HepG2 (cell line): ENCODE data around the gene UBE2Q1.

ENCODE experiments used
- ADNP ChIP-seq: sonication (generic); formaldehyde crosslinking; IDR thresholded peaks from 2 replicates; pipeline ENCODE4 v1.4.0; 2020; ENCODE audit warnings: missing genetic modification reagents
- CTCF ChIP-seq: sonication (generic); formaldehyde crosslinking; IDR thresholded peaks from 2 replicates; pipeline ENCODE4 v1.5.0; 2020; ENCODE audit warnings: mild to moderate bottlenecking, missing genetic modification reagents, moderate library complexity
- ELF4 ChIP-seq: sonication (generic); formaldehyde crosslinking; IDR thresholded peaks from 2 replicates; pipeline ENCODE4 v1.5.0; 2020; ENCODE audit warnings: missing genetic modification reagents, mild to moderate bottlenecking, moderate library complexity, borderline replicate concordance
- MXI1 ChIP-seq: IDR thresholded peaks from 3 replicates; pipeline ENCODE4 v1.6.1; 2012; ENCODE audit warnings: low read depth, low read length, inconsistent platforms, borderline replicate concordance
- NR2C2 ChIP-seq: sonication (generic); formaldehyde crosslinking; IDR thresholded peaks from 2 replicates; pipeline ENCODE4 v1.4.0; 2020; ENCODE audit warnings: missing genetic modification reagents, mild to moderate bottlenecking, moderate library complexity, borderline replicate concordance
- PBX3 ChIP-seq: sonication (generic); formaldehyde crosslinking; IDR thresholded peaks from 2 replicates; pipeline ENCODE4 v1.8.1; 2023; ENCODE audit warnings: missing genetic modification reagents, inconsistent platforms, borderline replicate concordance
- POLR2A ChIP-seq, 2 experiments: IDR thresholded peaks; 2 replicates each; pipeline ENCODE4 v1.6.1; 2011; ENCODE audit warnings: low read depth in 2 of 2, low read length in 2 of 2, mild to moderate bottlenecking in 1 of 2, moderate library complexity in 1 of 2; ENCODE audit not compliant: insufficient read depth in 1 of 2
- SUZ12 ChIP-seq: fragments of 150-350 bp; IDR thresholded peaks from 2 replicates; pipeline ENCODE4 v1.6.1; 2014; ENCODE audit warnings: low read depth, low read length
- ZNF274 ChIP-seq: sonication (generic); formaldehyde crosslinking; IDR thresholded peaks from 2 replicates; pipeline ENCODE4 v1.5.1; 2020; ENCODE audit warnings: mild to moderate bottlenecking, missing genetic modification reagents
- ZNF691 ChIP-seq: sonication (generic); formaldehyde crosslinking; IDR thresholded peaks from 2 replicates; pipeline ENCODE4 v1.4.0; 2020; ENCODE audit warnings: missing genetic modification reagents, low read depth, mild to moderate bottlenecking, borderline replicate concordance
- ZNF883 ChIP-seq: sonication (generic); formaldehyde crosslinking; IDR thresholded peaks from 2 replicates; pipeline ENCODE4 v1.5.1; 2020; ENCODE audit warnings: mild to moderate bottlenecking, missing genetic modification reagents; ENCODE audit errors: not compliant biosample characterization

- no peak for TF ChIP-seq POLR2A (IDR thresholded peaks at IDR 0.05; ENCODE audit: insufficient read depth in 1 of 2, low read depth in 2 of 2, low read length in 2 of 2)
- TF ChIP-seq ELF4 (CRISPR knock-in tag), result no peak
- no peak for TF ChIP-seq NR2C2 (CRISPR knock-in tag)
- TF ChIP-seq ZNF883, result no peak
- TF ChIP-seq ZNF691 (CRISPR knock-in tag), result no peak
- no peak for TF ChIP-seq ADNP
- TF ChIP-seq SUZ12, result no peak
- TF ChIP-seq MXI1, result no peak
- TF ChIP-seq ZNF274 (CRISPR knock-in tag), result no peak
- no peak for TF ChIP-seq PBX3 (CRISPR knock-in tag)
- no peak for TF ChIP-seq CTCF (CRISPR knock-in tag)
Observed at GRCh38 chr1:154550657-154551056, 7.8 kb downstream of the UBE2Q1 start.
